Mucosa of stomach (tissue), 1 donor: ENCODE measurements around the gene ABCB9.

Experiments
- H3K27me3 ChIP-seq: one replicate; pipeline ENCODE4 v1.7.0; 2013; ENCODE audit warnings: mild to moderate bottlenecking, low read length; ENCODE audit not compliant: control insufficient read depth, insufficient read depth
- H3K36me3 ChIP-seq: one replicate; pipeline ENCODE4 v1.7.0; 2013; ENCODE audit warnings: low read length; ENCODE audit not compliant: control insufficient read depth, insufficient read depth
- H3K4me1 ChIP-seq: one replicate; pipeline ENCODE4 v1.7.0; 2013; ENCODE audit warnings: mild to moderate bottlenecking, low read length; ENCODE audit not compliant: control insufficient read depth, insufficient read depth
- H3K4me3 ChIP-seq: one replicate; pipeline ENCODE4 v1.7.0; 2013; ENCODE audit warnings: low read length
- H3K9ac ChIP-seq: one replicate; pipeline ENCODE4 v1.7.0; 2013; ENCODE audit warnings: mild to moderate bottlenecking, low read length, moderate library complexity
- H3K9me3 ChIP-seq: one replicate; pipeline ENCODE4 v1.7.0; 2013; ENCODE audit warnings: mild to moderate bottlenecking, low read length, moderate library complexity; ENCODE audit not compliant: control insufficient read depth
- donor health status: Pancreatic carcinoma.

ABCB9 gene

DNA sequence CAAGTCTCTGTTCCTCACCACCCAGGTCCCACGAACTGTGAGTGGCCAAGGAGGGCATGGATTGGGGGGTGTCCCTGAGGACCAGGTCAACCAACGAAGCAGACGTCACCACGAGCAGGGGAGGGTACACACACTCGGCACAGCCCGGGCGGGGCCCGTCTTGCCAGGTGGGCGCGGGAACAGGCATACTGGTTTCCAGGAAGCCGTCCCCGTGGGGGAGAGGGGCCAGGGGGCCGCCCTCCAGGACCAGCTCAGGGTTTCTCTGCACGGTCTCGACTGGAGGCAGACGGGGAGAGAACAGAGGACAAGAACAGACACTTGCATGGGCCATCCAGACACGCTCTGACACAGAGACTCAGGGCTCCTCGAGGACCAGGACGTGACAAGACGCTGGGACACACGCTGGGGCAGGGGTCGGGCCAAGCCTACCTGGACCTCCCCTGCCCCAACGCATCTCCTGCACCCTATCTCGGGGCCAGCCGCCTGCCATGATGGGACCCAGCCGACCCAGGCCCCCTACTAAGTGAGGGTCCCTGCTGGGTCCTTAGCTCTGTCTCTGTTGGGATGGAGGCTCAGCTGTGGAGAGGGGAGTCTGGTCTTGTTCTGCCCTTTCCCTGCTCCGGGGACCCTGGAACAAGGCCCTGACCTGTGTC, 25.5 kb upstream of the ABCB9 start:
- Histone ChIP-seq H3K9ac (no peak overlapping the region), H3K36me3 (no peaks in the 10 kb centered on the region), H3K9me3 (no peaks in the 10 kb centered on the region), H3K4me1 (no peaks in the 10 kb centered on the region), H3K27me3 (no peaks in the 10 kb centered on the region), H3K4me3 (no peak overlapping the region)

GRCh38 chr12:122990961-122991622, 24.8 kb upstream of the ABCB9 start:
- Histone ChIP-seq H3K36me3 (no peaks in the 10 kb centered on the region), H3K4me3 (no peak overlapping the region), H3K9me3 (no peaks in the 10 kb centered on the region), H3K27me3 (no peaks in the 10 kb centered on the region), H3K9ac (no peak overlapping the region), H3K4me1 (no peaks in the 10 kb centered on the region)

DNA sequence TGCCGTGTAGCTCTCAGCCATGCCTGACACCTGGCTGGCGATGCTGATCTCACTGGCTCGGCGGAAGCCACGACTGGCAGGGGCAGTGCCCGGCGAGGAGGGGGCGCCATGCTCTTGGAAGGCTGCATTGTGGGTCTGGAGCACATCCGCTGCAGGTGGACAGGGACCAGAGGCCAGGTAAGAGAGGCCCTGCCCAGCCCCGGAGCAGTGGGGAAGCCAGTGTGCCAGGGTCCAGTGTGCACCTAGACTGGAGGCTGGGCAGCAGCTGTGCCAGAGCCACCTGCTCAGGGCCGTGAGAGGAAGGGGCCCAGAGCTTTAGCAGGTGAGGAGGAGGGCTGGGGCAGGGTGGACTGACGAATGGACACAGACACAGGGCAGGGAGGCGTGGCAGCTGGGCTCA, 24.3 kb upstream of the ABCB9 start:
- Histone ChIP-seq H3K9me3 (no peaks in the 10 kb centered on the region), H3K4me3 (no peak overlapping the region), H3K36me3 (no peaks in the 10 kb centered on the region), H3K4me1 (no peaks in the 10 kb centered on the region), H3K9ac (no peak overlapping the region), H3K27me3 (no peaks in the 10 kb centered on the region)

GRCh38 chr12:122989874-122990419, 23.7 kb upstream of the ABCB9 start:
- Histone ChIP-seq H3K4me1 (no peaks in the 10 kb centered on the region), H3K27me3 (no peaks in the 10 kb centered on the region), H3K9ac (no peak overlapping the region), H3K36me3 (no peaks in the 10 kb centered on the region), H3K9me3 (no peaks in the 10 kb centered on the region), H3K4me3 (no peak overlapping the region)

DNA sequence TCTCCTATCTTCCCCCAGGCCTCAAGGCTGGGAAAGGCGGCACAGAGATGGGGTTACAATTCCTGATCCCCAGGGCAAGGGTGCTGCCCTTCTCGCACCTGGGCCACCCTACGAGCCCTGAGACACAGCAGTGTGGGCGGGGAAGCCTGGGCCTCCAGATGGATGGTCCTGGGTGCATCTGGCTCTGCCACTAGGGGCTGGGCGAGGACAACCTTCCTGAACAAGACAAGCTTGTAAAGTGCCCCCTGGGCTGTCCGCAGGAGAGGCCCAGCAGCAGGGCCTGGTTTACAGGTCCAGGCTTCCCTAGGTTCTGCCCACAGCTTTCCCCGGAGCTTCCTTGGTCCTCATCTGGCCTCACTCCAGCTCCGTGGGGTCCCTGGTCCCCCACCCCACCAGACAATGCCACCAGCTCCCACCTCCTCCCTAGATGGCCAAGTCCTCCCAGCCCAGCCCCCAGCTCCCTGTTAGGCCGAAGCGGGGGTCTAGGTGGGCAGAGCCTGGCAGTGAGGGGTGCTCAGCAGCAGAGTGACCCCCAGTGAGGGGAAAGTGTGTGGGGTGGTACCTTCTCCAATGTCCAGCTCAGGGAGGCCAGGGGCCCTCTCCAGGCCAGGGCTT, 23.1 kb upstream of the ABCB9 start:
- H3K4me3 ChIP-seq = no peak overlapping the region
- H3K9me3 ChIP-seq = no peaks in the 10 kb centered on the region
- no peaks in the 10 kb centered on the region for H3K27me3 ChIP-seq
- peaks cover 6% of the 10 kb centered on the region for H3K4me1 ChIP-seq
- H3K36me3 ChIP-seq = no peaks in the 10 kb centered on the region
- H3K9ac ChIP-seq = no peak overlapping the region

DNA sequence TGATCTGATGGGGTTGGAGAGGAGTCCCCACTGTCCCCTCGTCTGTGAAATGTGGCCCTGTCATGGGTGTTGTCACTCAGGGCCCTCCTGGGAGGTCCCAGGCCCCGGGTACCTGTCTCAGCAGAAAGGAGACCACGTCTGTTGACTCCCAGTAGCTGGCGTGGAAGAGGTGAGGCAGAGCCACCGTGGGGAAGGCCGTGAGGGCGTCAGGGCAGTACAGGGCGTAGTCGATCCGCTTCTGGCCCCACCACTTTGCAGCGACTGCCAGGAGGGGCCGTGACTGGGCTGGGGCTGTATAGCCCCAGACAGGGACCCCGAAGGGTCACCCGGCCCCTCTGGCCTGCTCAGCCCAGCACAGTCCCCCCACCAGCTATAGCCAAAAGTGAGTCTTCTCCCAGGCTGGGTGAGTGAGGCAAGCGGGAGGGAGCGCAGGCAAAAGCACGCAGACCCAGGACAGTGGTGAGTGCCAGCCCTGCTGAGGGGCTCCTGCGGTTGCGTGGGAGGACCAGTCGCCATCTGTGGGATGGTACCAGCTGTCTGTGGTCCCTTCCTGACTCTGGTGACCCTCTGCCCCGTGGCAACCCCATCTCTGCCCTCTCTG, 22.4 kb upstream of the ABCB9 start:
- Histone ChIP-seq H3K4me3 (no peak overlapping the region), H3K27me3 (no peaks in the 10 kb centered on the region), H3K9me3 (no peaks in the 10 kb centered on the region), H3K9ac (no peak overlapping the region), H3K36me3 (no peaks in the 10 kb centered on the region), H3K4me1 (peaks cover 12% of the 10 kb centered on the region)

GRCh38 chr12:122988036-122988435, 21.8 kb upstream of the ABCB9 start:
- Histone ChIP-seq H3K4me3 (no peak overlapping the region), H3K4me1 (peaks cover 16% of the 10 kb centered on the region), H3K27me3 (no peaks in the 10 kb centered on the region), H3K9ac (no peak overlapping the region), H3K9me3 (no peaks in the 10 kb centered on the region), H3K36me3 (no peaks in the 10 kb centered on the region)

- Histone ChIP-seq H3K9ac (no peak overlapping the region), H3K27me3 (no peaks in the 10 kb centered on the region), H3K36me3 (no peaks in the 10 kb centered on the region), H3K4me1 (peaks cover 23% of the 10 kb centered on the region), H3K9me3 (no peaks in the 10 kb centered on the region), H3K4me3 (no peak overlapping the region)
Observed at GRCh38 chr12:122987086-122987951, 21.1 kb upstream of the ABCB9 start.

DNA sequence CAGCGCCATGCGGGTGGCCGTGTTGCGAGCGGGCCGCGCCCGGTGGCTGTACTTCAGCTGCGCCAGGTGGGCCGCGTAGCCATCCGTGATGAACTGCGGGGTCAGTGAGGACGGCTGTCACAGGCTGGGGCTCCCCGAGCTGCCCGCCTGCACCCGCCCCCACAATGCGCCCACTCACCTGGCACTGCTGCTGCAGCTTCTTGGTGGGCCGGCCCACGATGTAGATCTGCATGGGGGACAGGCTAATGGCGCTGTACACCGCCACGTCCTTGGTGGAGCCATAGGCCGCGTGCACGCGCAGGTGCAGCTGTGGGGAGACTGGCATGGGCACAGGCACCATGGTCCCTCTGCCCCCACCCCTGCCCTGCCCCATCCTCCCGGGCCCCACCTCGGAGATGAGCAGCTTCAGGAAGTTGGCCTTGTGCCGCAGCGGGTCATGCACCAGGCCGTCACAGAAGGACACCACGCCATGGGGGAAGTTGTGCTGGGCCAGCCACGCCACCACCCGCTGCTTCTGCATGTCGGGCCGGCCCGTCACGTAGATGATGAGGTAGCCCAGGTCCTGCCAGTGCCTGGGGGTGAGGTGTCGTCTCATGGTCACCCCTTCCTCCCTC, 20.1 kb upstream of the ABCB9 start:
- H3K4me1 ChIP-seq = peaks cover 32% of the 10 kb centered on the region
- no peaks in the 10 kb centered on the region for H3K9me3 ChIP-seq
- no peaks in the 10 kb centered on the region for H3K36me3 ChIP-seq
- H3K4me3 ChIP-seq = no peak overlapping the region
- no peaks in the 10 kb centered on the region for H3K27me3 ChIP-seq
- H3K9ac ChIP-seq = no peak overlapping the region

DNA sequence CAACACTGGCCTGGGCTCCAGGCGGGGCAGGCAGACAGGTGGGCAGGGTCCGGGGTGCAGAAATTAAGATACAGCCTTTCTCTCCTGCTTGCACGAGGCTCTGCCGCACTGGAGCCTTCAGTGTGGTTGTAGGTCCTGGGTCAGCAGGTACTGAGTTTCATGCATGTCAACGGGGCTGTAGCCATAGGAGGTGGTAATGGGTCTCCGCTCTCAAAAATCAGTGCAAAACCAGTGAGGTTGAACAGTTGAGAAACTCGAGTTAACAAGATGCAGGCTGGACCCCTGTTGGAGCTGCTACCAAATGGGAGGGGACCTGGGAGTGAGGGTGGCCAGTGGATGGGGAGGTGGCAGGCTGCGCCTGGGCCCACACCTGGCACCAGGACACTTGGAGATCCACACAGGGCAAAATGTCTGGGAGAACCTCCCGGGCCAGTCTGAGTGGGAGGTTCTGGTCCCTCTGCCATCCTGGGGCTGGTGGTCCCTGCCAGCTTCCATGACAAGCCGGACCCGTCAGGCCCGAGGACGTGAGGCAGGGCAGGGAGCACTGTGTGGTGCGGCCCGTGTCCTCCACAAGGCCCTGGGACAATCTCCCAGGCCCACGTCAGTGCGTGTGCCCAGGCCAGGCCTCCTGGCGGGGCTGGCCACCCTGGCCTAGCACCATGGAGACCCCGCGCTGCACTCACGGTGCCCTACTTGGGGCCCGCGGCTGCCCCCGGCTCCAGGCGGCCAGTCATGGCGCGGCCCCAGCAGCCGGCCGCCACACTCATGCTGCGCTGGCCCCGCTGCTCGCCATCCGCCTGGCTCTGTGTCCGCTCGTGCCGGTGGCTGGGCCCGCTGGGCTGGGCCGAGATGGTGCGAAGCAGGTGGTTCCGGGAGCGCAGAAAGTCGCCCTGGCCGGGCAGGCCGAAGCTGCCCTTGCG, 19.3 kb upstream of the ABCB9 start:
- Histone ChIP-seq H3K9me3 (no peaks in the 10 kb centered on the region), H3K36me3 (no peaks in the 10 kb centered on the region), H3K4me1 (peaks cover 34% of the 10 kb centered on the region), H3K9ac (no peak overlapping the region), H3K4me3 (no peak overlapping the region), H3K27me3 (no peaks in the 10 kb centered on the region)
